Subcutaneous adipose tissue (tissue), 4 donors: ENCODE data around the gene LRCH1. TPM values are rescaled to one million over a fixed set of nuclear protein-coding genes. Genes with fewer than 3 reads are reported as not detected.

Experiments used
- total RNA-seq, 4 donors: library from RNA; depleted of rRNA; stranded (reverse); fragments of >200 nt; gene quantifications; one replicate each; pipeline ENCODE4 v1.1.0, GENCODE V29; 2016
- TF ChIP-seq, protein P1 (sequence below): fragments of 450-650 bp; IDR thresholded peaks from one replicate; pipeline ENCODE4 v1.5.1; 2016; ENCODE audit warnings: low read depth, mild to moderate bottlenecking, control low read depth, antibody characterized with exemption, moderate library complexity

LRCH1 gene
- total RNA-seq, 4 donors from 2014 or later = 18.9 to 27.5 (median 25.7) TPM

- TF ChIP-seq, protein P1, sequence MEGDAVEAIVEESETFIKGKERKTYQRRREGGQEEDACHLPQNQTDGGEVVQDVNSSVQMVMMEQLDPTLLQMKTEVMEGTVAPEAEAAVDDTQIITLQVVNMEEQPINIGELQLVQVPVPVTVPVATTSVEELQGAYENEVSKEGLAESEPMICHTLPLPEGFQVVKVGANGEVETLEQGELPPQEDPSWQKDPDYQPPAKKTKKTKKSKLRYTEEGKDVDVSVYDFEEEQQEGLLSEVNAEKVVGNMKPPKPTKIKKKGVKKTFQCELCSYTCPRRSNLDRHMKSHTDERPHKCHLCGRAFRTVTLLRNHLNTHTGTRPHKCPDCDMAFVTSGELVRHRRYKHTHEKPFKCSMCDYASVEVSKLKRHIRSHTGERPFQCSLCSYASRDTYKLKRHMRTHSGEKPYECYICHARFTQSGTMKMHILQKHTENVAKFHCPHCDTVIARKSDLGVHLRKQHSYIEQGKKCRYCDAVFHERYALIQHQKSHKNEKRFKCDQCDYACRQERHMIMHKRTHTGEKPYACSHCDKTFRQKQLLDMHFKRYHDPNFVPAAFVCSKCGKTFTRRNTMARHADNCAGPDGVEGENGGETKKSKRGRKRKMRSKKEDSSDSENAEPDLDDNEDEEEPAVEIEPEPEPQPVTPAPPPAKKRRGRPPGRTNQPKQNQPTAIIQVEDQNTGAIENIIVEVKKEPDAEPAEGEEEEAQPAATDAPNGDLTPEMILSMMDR = no peak
Measured at GRCh38 chr13:46571909-46572595, 19.1 kb downstream of the LRCH1 start.

- TF ChIP-seq, protein P1 = no peak
Measured at GRCh38 chr13:46572752-46573431, 19.9 kb downstream of the LRCH1 start.

- TF ChIP-seq, protein P1 = no peak
Measured at GRCh38 chr13:46575301-46575771, 22.4 kb downstream of the LRCH1 start.

DNA sequence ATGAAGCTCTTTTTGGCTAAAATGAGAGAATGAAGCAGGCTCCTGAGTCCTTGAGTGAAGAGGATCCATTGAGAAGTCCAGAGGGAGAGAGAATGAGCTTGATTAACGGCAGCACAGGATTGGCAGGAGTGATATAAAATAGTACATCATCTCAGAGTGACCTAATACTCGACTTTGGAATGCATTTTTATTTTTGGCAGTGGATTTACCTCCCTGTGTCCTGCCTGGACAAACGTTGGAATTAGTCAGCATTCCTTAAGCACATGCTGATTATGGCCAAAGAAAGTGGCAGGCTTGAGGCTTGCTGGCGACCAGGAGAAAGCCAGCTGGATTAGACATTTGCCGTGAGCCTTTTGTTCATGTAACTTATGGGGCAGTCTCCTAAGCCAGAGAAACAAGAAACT lies 22.9 kb downstream of the LRCH1 start:
- TF ChIP-seq, protein P1 = no peak

DNA sequence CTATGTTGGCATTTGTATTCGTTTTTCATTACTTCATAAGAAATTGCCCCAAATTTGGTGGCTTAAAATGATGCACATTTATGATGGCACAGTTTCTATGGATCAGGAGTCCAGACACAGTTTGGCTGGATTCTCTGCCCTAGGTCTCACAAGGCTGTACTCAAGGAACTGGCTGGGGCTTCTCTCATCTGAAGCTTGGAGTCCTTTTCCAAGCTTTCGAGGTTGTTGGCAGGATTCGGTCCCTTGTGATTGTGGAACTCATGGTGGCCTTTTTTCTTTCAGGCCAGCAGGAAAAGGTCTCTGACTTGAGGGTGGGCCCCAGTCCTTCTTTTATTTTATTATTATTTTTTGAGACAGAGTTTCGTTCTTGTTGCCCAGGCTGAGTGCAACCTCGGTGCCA lies 23.8 kb downstream of the LRCH1 start:
- TF ChIP-seq, protein P1 = no peak

GRCh38 chr13:46577696-46578589 lies 25.0 kb downstream of the LRCH1 start:
- TF ChIP-seq, protein P1 = no peak

GRCh38 chr13:46578590-46578975 lies 25.6 kb downstream of the LRCH1 start:
- TF ChIP-seq, protein P1 = no peak
